Measurements from ENCODE around the gene CXCR5. TPM values are rescaled to one million over a fixed set of nuclear protein-coding genes. Genes with fewer than 3 reads are reported as not detected.

The CXCR5 gene
- total RNA-seq, 4 donors from 2014 or later, result 2.5 to 4.1 TPM; not detected in 2

- in situ Hi-C loops (cut with MboI; ENCODE audit: low pct_ligation_motif_present in 1 of 4, low pct_unique_long_range_greater_than_20kb in 1 of 4, low sequenced_read_pairs in 3 of 4), result no loop called here
Observed at GRCh38 chr11:118915941-118916841, 32.5 kb downstream of the CXCR5 start.

GRCh38 chr11:118916842-118917388 lies 33.2 kb downstream of the CXCR5 start:
- intact Hi-C loops (cut with DNase I; ENCODE audit: low total_unique reads) (no loop called here), in situ Hi-C loops (cut with MboI; ENCODE audit: low pct_ligation_motif_present in 1 of 4, low pct_unique_long_range_greater_than_20kb in 1 of 4, low sequenced_read_pairs in 3 of 4) (no loop called here)
- Histone ChIP-seq H3K27me3 (no peaks in the 10 kb centered on the region), H3K9me3 (no peaks in the 10 kb centered on the region), H3K27ac (peak overlapping the region; percentile 98 to 100 (median 100)), H3K36me3 (no peaks in the 10 kb centered on the region), H3K4me3 (peak overlapping the region in 1 of 4 donors; percentile 33), H3K4me1 (peaks cover 95 to 100% (median 99%) of the 10 kb centered on the region in 4 donors)
- TF ChIP-seq EP300 (IDR thresholded peaks at IDR 0.05; ENCODE audit: low read depth) (no peak), POLR2AphosphoS5 (IDR thresholded peaks at IDR 0.05) (no peak), POLR2A (IDR thresholded peaks at IDR 0.05) (no peak)
- TF ChIP-seq, protein P1, sequence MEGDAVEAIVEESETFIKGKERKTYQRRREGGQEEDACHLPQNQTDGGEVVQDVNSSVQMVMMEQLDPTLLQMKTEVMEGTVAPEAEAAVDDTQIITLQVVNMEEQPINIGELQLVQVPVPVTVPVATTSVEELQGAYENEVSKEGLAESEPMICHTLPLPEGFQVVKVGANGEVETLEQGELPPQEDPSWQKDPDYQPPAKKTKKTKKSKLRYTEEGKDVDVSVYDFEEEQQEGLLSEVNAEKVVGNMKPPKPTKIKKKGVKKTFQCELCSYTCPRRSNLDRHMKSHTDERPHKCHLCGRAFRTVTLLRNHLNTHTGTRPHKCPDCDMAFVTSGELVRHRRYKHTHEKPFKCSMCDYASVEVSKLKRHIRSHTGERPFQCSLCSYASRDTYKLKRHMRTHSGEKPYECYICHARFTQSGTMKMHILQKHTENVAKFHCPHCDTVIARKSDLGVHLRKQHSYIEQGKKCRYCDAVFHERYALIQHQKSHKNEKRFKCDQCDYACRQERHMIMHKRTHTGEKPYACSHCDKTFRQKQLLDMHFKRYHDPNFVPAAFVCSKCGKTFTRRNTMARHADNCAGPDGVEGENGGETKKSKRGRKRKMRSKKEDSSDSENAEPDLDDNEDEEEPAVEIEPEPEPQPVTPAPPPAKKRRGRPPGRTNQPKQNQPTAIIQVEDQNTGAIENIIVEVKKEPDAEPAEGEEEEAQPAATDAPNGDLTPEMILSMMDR (IDR thresholded peaks at IDR 0.05), result no peak
- peak; percentile 55 for DNase-seq
- WGBS, 2 donors (ENCODE audit: low coverage in 1 of 2), result 42 to 60% methylated on average over 1 to 8 of the region's 8 CpGs

More at GRCh38 chr11:118915941-118916841, 32.5 kb downstream of the CXCR5 start:
- intact Hi-C loops (cut with DNase I; ENCODE audit: low total_unique reads), result no loop called here
- WGBS, 2 donors (ENCODE audit: low coverage in 1 of 2), result 52% methylated on average over 10 of the region's 10 CpGs; no CpG with 5 or more reads in 1 of the 2 donors
- TF ChIP-seq POLR2A (IDR thresholded peaks at IDR 0.05) (no peak), EP300 (IDR thresholded peaks at IDR 0.05; ENCODE audit: low read depth) (no peak), POLR2AphosphoS5 (IDR thresholded peaks at IDR 0.05) (no peak)
- TF ChIP-seq, protein P1 (IDR thresholded peaks at IDR 0.05), result no peak
- Histone ChIP-seq H3K36me3 (no peaks in the 10 kb centered on the region), H3K27ac (peak overlapping the region; percentile 98 to 100 (median 100)), H3K9me3 (no peaks in the 10 kb centered on the region), H3K4me1 (peaks cover 93 to 100% (median 99%) of the 10 kb centered on the region in 4 donors), H3K27me3 (no peaks in the 10 kb centered on the region), H3K4me3 (no peak overlapping the region)
- no peak for DNase-seq

DNA sequence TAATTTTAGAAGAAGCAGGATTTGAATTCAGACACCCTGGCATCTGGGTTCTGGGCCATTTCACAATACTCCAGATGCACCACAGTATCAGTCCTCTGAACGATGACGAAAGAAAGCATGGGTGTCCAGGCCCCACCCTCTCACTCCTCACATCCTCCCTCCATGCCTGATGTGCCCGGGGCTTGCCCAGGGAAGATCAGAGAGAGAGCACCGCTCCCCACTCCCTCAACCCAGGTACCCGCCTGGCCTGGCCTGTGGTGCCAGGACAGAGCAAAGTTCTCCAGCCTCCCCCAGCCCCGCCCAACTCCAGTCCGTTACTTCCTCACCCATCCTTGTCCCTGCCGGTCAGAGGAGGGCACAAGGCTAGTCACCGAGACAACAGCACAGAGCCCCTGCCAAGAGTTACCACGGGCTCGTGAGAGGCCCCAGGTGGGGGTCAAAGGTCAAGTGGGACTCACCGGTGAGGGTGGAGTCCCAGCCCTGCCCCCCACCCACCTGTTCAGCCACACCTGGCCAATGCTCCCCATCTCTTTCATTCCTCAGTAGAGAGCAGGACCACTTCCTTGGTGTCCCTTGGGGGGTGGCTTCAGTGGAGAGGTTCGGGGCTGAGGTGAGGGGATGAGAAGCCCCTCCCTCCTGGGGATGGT lies 33.9 kb downstream of the CXCR5 start:
- no peaks in the 10 kb centered on the region for H3K27me3 ChIP-seq
- H3K27ac ChIP-seq, result peak overlapping the region; percentile 98 to 100 (median 100)
- intact Hi-C loops (cut with DNase I; ENCODE audit: low total_unique reads), result no loop called here
- no peaks in the 10 kb centered on the region for H3K36me3 ChIP-seq
- in situ Hi-C loops (cut with MboI; ENCODE audit: low pct_ligation_motif_present in 1 of 4, low pct_unique_long_range_greater_than_20kb in 1 of 4, low sequenced_read_pairs in 3 of 4), result no loop called here
- DNase-seq, result peak; percentile 77
- 10% methylated on average over 10 of the region's 13 CpGs; no CpG with 5 or more reads in 1 of the 2 donors for WGBS, 2 donors (ENCODE audit: low coverage in 1 of 2)
- peaks cover 94 to 100% (median 99%) of the 10 kb centered on the region in 4 donors for H3K4me1 ChIP-seq
- TF ChIP-seq, protein P1 (IDR thresholded peaks at IDR 0.05), result no peak
- TF ChIP-seq POLR2AphosphoS5 (IDR thresholded peaks at IDR 0.05), result peak in 1 of 3 donors; percentile 60
- H3K9me3 ChIP-seq, result no peaks in the 10 kb centered on the region
- H3K4me3 ChIP-seq, result peak overlapping the region in 3 of 4 donors; percentile 1 to 33 (median 1)
